Ishikawa (cell line): ENCODE measurements around the gene IL22RA2.

Experiments used
- CEBPB ChIP-seq: IDR thresholded peaks from 2 replicates; pipeline ENCODE4 v1.6.1; 2012
- EP300 ChIP-seq: IDR thresholded peaks from 2 replicates; pipeline ENCODE4 v1.6.1; 2012; ENCODE audit warnings: borderline replicate concordance
- FOXM1 ChIP-seq: IDR thresholded peaks from 2 replicates; pipeline ENCODE4 v1.6.1; 2012; ENCODE audit warnings: low read depth, borderline replicate concordance
- MAX ChIP-seq: IDR thresholded peaks from 2 replicates; pipeline ENCODE4 v1.6.1; 2012
- TAF1 ChIP-seq: IDR thresholded peaks from 2 replicates; pipeline ENCODE4 v1.6.1; 2012; ENCODE audit warnings: low read depth, mild to moderate bottlenecking
- TCF12 ChIP-seq: IDR thresholded peaks from 2 replicates; pipeline ENCODE4 v1.6.1; 2012; ENCODE audit warnings: low read depth
- TEAD4 ChIP-seq: IDR thresholded peaks from 2 replicates; pipeline ENCODE4 v1.6.1; 2012
- YY1 ChIP-seq: IDR thresholded peaks from 2 replicates; pipeline ENCODE4 v1.6.1; 2012; ENCODE audit warnings: low read depth
- TF ChIP-seq, protein P1 (sequence below): IDR thresholded peaks from 2 replicates; pipeline ENCODE4 v1.6.1; 2012; ENCODE audit warnings: low read depth, mild to moderate bottlenecking

GRCh38 chr6:137119196-137120104 is 54.0 kb downstream of the IL22RA2 start:
- TF ChIP-seq CEBPB: no peak
- TF ChIP-seq YY1: no peak
- no peak for TF ChIP-seq TAF1
- no peak for TF ChIP-seq MAX
- no peak for TF ChIP-seq TCF12
- no peak for TF ChIP-seq EP300
- no peak for TF ChIP-seq TEAD4
- TF ChIP-seq FOXM1: no peak
- TF ChIP-seq, protein P1, sequence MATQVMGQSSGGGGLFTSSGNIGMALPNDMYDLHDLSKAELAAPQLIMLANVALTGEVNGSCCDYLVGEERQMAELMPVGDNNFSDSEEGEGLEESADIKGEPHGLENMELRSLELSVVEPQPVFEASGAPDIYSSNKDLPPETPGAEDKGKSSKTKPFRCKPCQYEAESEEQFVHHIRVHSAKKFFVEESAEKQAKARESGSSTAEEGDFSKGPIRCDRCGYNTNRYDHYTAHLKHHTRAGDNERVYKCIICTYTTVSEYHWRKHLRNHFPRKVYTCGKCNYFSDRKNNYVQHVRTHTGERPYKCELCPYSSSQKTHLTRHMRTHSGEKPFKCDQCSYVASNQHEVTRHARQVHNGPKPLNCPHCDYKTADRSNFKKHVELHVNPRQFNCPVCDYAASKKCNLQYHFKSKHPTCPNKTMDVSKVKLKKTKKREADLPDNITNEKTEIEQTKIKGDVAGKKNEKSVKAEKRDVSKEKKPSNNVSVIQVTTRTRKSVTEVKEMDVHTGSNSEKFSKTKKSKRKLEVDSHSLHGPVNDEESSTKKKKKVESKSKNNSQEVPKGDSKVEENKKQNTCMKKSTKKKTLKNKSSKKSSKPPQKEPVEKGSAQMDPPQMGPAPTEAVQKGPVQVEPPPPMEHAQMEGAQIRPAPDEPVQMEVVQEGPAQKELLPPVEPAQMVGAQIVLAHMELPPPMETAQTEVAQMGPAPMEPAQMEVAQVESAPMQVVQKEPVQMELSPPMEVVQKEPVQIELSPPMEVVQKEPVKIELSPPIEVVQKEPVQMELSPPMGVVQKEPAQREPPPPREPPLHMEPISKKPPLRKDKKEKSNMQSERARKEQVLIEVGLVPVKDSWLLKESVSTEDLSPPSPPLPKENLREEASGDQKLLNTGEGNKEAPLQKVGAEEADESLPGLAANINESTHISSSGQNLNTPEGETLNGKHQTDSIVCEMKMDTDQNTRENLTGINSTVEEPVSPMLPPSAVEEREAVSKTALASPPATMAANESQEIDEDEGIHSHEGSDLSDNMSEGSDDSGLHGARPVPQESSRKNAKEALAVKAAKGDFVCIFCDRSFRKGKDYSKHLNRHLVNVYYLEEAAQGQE: no peak
